GM12872 (cell line): ENCODE results near the gene MYO1A.

Source experiments
- CTCF ChIP-seq: IDR thresholded peaks from 3 replicates; pipeline ENCODE4 v1.5.1; 2011; ENCODE audit warnings: low read depth, mild to moderate bottlenecking, low read length, moderate library complexity; ENCODE audit not compliant: insufficient read depth

MYO1A gene

DNA sequence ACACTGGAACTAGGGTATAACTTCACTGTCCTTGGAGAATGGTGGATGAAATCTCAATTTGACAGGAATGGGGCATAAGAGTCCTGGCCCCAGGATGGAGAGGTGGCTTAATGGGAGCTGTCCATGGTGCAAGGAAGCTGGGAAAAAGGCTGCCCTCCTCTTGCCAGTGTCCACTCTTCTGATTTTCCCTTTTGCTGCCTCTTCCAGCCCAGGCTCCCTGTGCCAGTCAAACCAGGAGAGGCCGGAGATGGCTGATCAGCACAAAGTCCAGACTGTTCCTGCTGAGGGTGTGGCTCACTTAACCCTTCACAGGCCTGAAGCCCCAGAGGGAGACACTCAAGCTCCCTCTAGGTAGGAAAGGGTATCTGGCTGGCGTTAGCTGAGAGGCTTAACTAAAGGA is at the start of gene MYO1A:
Gene MYO1A, minus strand, starts transcription at position 240 of the 400 bp plus-strand sequence. CDS start 1,806 bp downstream, outside the sequence.
- TF ChIP-seq CTCF = no peak

- no peak for TF ChIP-seq CTCF
Measured at GRCh38 chr12:57099047-57099714, 49.3 kb upstream of the MYO1A start.

GRCh38 chr12:57098546-57098945 is 48.6 kb upstream of the MYO1A start:
- TF ChIP-seq CTCF = no peak

DNA sequence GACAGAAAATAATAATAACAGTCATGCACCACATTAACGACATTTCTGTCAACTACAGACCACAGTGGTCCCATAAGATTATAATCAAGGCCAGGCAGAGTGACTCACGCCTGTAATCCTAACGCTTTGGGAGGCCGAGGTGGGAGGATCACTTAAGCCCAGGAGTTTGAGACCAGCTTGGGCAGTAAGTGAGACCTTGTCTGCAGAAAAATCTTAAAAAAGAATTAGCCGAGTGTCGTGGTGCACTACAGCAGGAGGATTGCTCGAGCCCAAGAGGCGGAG is 47.6 kb upstream of the MYO1A start:
- no peak for TF ChIP-seq CTCF

DNA sequence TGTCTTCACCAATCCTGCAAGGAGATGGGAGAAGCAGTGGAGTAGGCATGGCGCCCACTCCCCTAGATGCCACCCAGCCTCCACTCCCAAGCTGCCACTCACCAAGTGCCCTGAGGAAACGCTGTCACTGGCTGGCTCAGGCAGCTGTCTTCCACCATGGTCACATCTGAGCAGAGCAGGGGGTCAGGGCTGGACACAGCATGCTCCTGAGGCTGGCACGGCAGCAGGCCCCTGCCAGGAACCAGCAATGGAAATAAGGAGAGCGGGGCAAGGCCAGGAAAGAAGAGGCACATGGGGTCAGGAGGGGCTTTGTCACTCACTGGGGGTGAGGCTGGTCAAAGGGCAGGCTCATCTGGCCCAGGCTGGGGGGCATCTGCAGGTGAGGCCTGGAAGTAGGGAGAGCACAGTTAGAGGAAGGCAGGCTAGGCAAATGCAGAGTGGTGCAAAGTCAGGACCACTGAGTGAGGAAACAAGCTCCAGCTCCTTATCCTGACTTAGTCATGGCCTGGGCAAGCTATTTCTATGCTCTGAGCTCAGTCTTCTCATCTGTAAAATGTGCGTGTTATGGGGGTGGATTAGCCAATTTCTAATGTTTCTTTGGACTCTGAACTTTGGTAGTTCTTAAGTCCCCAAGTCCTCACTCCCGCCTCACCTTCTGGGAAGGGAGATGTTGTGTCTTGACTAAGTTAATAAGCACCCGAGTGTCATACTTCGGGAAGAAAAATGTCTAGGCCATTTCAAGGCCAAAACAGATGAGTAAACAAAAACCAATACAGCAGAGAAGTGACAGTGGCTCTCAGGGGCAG is 47.0 kb upstream of the MYO1A start:
- TF ChIP-seq CTCF = no peak

DNA sequence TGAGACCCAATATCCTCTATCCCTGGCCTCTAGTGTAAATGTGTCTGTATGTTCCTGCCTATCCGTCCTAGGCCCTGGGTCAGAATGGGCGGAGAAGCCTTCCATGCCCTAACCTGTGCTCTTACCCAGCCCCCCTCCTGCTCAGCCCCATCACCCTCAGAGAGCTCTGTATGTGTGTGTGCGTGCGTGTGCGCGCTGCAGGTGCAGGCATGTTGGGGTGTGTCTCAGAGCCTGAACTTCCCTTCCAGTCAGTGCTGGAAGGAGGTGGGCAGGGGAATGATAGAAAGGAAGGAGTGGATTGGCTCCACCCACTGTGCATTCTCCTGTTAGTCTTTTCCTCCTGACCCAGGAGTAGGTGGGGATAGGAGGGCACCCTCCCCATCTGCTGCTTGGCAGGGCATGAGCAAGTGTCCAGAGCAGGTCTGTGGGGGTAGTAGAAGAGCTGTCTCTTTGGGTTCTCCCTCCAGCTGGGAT is 46.2 kb upstream of the MYO1A start:
- TF ChIP-seq CTCF = no peak

- no peak for TF ChIP-seq CTCF
Measured at GRCh38 chr12:57095440-57095839, 45.5 kb upstream of the MYO1A start.
